EL (cell line): Measurements from ENCODE around the gene CEP131.

Experiments
- DNase-seq: peaks from one replicate; pipeline ENCODE4 v3.0.0-alpha.2; 2016

CEP131 gene

DNA sequence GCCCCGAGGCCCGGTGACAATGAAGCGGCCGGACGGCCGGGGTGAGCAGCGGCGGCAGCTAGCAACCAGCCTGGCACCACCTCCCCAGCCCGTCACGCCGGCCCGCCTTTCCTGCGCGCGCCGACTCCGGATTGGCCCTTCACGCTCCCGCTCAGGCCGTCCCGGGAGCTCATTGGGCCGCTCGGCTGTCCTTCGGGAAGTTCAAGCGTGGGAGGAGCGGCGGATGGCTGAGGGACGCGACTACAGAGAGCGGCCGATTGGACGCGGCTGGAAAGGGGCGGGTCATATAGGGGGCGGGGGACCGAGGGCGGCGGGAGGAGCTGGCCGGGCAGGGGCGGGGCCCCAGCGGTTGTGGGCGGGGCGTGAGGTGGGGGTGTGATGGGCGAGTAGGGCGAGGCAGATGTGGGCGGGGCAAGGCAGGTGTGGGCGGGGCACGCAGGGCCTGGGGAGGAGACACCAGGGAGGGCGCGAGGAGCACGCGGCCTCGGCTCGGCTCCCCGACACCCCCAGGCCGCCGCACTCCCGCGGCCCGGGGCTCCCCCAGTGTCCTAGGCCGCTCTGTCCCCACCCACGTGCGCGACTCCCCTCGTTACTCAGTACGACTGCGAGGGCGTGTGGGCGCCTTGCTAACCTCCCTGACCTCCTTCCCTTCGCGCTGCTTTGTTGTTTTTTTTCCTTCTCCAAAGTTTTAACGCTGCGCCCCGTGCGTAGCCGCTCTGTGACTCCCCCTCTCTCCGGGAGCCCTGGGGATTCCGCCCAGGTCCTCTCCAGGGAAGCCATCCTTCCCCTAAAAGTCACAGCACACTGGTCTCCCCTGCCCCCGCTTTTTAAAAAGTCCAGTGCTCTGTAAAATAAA is at the start of gene CEP131:
Gene CEP131 (minus strand): TSS at position 60 of the 856 bp plus-strand sequence. CDS start 2,909 bp downstream, outside the sequence.
- peak; percentile 99 for DNase-seq

DNA sequence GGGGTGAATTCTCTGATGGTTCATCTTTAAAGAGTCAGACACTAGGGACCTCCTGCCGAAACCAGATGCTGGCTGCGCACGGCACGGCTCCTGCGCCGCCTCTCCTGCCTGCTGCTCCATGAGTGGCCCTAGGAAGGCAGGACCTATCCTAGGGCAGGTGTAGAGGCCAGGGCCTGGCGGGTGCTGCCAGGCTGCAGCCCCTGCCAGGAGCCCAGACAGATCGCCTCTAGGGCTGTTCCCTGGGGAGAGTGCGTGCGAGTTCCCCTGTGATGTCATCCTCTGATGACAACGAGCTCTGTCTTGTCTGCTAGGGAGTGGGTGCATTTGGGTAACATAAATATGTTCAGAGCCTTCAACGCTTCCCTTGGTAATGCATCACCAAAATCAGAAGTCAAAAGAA is 48.5 kb upstream of the CEP131 start:
- DNase-seq = no peak

DNA sequence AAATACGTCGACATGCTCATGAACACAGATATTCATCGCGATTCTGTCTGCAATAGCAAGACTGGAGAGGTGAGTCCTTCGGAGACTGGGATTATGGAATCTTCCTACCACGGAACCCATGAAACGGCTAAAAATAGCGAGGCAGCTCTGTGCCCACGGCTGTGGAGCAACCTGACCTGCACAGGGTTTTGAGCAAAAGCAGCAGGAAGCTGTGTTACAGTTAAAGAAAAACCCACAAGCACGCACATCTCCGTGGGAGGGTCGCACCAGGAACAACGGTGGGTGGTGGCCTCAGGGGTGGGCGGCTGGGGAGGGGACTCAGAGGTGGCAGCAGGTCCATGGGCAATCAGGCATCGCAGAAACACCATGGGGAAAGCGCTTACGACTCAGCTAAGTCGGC is 47.5 kb upstream of the CEP131 start:
- no peak for DNase-seq

DNA sequence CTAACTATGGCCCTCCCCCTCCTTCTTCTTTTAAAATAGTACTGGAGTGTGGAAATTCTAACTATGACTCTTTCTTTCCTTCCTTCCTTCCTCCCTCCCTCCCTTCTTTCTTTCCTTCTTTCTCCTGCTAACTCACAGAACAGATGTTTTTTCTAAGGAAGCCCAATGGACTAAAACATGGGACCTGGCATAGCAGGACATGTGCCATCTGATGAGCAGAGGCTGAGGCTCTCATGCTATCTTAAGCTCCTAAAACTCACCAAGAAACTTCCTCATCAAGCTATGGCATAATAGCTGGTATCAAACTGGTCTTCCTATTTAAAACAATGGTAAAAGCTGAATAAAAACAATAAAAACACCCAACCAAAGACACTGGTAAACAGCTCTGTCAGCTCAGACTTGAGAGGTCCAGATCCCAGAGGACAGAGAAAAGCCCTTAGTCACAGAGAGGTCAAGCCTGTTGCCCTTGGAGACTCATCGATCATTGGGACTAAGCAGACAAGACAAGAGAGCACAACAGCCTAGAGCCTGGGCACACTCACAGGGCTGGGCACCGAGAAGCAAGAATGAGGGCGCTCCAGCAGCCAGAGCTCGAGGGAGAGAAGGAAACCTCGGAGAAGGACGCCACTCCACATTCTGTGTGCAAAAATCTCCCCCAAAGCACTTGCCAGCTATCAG is 44.8 kb upstream of the CEP131 start:
- DNase-seq = no peak

DNA sequence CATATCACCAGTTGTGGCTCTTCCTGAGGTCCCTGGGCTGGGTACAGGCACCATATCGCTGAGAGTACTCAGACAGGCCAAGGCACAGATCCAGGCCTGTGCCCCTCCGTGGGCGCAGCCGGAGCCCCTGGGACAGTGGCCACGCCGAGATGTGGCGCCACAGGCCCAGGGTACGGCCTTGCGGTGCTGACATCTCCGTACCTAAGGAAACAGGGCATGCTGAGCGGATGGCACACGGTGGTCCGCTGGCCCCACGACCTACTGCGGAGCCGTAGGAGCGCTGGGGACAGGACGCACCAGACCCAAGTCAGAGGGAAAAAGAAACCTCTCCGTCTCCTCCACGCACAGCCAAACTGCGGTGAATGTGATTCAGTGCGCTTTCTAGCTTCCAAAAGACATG is 42.8 kb upstream of the CEP131 start:
- DNase-seq = no peak

DNA sequence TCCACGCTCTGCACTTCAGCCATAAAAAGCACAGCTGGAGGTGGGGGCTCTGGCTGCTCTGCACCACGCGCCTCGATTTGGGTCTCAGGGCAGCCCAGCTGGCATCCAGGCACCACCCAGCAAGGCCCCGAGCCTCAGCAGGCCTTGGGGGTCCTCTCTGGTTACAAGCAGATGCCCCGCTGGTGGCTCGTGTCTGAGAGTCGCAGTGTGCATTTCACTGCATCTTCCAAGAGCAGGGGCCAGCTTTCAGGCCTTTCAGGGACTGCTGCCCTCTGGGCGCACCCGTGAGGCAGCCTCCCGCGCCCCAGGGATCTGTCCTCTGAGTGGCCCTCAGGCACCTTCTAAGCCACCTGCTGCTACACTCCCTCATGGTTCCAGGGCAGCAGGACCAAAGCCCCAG is 41.9 kb upstream of the CEP131 start:
- no peak for DNase-seq

DNA sequence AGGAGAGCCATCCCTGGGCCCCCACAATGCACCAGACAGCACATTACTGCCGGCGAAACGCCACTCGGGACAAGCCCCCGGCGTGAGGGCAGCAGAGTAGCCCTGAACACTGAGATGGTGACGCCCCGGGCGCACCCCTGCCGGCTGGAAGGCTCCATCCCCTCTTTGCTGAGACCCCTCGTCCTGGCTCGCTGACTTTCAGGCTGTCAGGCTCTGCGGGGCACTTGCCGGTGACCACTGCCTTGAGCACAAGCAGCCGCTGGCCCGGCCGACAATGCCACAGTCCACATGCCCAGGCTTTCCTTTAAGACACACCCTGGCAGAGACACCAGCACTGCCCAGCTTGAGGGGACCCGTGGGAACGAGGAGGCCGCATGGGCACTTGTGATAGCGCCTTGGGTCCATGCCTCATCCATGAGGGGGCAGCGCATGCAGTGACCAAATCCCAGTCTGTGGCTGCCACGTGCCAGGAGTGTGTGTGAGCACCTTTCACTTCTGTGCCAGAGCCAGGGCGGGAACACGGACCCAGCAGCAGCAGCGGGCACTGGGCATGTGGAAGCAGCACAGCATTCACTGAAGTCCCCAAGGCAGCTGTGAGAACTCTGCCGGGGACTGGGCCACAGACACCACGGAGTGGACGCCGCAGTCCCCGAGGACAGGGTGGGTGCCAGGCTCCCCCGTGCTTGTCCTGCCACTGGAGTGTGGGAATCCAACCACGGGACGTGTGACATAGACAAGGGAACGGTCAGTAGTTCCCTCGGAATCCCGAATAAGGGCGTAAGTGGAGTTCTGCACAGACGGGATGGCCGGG is 40.8 kb upstream of the CEP131 start:
- no peak for DNase-seq

DNA sequence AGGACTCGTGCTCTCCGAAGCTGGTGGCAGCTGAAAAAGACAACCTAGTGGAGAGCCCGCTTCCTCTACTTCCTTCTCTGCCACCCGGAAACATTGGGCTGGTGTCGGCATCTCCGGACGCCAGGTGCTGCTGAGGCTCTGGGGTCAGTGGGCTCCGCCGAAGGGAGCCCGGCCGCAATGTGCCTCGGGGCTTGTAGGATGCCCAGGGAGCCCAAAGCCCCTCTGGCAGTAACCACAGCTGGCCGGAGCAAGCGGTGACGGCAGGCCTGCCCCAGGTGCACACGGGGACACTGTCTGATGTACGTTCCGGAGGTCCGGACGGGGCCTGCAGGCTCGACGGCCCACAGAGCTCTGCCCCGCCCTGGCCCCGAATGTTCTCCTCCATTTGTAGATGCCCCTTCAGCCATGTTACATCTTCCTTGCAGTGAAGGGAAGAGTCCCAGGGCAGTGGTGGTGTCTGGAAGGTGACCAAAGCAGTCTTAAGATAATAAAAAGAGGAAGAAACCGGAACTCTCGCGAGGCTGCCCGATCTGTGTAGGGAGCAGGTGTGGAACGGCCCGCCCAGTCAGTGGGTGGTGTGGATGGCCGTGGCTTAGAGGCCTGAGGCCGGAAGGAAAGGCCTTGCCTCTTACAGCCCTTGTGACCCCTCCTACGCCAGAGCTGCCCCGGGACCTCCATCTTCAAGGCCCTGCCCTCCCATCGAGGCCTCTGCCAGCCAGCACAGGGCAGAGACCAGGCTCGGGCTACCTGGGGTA is 39.0 kb upstream of the CEP131 start:
- DNase-seq = no peak

DNA sequence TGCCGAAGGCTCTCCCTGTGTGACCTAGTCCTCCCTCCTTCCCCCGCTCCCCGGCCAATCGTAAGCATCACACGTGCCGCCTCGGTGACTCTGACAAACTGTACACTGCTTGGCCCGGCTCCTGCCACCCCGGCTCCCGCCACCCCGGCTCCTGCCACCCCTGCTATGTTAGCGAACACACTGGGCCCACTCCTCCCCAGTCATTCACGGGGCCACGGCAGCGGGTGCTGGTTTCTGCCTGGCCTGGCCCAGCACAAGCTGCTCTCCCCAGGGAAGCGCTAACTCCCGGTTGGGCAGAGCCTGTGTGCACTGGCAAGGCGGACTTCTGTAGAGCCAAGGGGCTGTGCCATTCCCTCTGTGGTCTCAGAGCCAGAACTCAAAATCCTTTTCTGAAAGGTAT is 38.3 kb upstream of the CEP131 start:
- DNase-seq = no peak

DNA sequence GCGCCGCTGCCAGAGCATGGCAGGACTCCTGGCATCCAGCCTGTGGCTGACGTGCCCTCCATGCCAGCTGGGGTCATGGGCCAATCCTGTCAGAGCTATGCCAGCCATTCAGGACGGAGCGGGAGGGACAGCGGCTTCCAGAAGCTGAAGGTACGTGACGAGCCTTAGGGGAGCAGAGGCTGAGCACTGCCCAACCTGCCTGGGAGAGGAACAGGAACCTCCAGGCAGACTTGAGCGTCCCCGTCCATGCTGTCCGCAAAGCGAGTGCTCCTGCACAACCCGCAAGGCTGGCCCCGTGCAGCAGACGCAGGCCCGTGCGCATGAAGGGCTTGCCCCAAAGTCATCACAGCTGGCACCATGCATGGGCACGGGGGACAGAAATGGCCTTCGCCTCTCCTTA is 37.9 kb upstream of the CEP131 start:
- no peak for DNase-seq

DNA sequence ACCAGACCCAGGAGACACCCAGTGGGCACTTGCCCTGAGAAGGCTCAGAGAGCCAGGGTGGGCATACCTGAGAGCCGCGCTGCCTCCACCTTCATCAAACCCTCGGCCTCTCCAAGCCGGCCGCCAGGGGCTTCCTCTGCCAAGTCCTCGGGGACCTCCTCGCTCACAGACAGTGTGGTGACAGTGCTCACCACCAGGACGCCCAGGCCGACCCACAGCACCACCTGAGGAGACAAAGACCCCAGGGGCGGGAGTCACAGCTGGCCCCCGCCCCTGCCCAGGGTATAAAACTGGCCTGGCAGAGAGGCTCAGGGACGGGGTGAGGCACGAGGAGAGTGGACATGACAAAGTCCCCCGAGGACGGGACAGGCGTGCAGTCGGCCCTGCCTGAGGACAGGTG is 37.4 kb upstream of the CEP131 start:
- DNase-seq = no peak

DNA sequence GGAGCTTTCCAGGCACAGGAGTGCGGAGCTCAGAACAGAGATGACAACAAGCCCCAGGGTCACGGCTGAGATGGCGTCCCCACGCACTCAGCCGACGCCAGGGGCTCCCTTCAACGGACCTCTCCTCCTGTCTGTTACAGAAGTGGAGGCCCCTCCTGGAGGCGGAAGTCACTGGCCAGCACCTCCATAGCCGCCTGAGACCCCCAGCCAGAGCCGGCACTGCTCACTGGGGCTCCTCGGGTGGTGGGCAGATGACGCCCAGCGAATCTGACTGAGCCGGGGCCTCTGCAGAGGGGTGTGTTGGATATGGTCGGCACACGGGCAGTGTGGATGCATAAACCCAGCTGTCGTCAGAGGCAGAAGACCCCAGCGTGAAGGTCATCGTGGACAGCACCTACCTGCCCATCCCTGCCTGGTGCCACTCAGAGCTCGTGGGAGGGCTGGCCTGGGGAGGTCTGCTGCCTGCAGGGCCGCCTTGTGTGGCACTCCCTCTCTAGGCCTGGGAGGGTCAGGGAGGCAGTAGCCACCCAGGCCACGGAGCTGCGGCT is 36.4 kb upstream of the CEP131 start:
- no peak for DNase-seq

DNA sequence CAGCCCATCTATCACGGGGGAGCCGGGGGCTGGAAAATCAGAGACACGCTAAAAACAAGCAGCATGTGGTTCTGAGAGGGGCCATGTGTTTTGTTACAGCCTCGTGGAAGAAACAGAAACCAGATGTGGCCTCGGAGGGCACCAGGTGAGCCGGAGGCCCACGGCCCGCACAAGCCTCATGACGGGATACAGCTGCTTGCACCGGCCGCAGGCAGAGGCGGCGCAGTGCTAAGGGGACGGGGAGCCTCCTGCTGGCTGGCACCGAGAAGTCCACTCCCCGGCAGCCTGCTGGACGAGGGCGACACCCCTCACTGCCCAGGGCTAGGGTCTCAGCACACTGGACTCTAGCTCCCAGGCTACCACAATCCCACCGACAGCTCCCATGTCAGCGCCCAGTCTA is 35.5 kb upstream of the CEP131 start:
- DNase-seq = no peak

DNA sequence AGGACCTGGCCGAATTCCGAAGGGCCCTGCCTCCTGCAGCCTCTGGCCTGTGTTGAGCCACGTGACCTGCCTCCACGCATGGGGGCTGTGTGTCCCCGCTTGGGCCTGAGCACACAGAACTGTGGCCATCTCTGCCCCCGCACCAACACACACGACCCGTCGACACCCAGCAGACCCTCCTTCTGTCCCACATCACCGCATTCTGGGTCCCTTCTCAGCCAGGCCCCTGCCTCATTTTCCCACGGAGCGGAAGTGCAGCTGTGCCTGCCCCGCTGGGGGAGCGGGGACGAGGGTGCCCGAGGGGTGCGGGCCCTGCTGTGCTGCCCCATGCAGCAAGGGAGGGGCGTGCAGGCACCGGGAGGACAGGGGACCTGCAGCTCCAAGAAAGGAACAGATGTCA is 34.8 kb upstream of the CEP131 start:
- DNase-seq = no peak

DNA sequence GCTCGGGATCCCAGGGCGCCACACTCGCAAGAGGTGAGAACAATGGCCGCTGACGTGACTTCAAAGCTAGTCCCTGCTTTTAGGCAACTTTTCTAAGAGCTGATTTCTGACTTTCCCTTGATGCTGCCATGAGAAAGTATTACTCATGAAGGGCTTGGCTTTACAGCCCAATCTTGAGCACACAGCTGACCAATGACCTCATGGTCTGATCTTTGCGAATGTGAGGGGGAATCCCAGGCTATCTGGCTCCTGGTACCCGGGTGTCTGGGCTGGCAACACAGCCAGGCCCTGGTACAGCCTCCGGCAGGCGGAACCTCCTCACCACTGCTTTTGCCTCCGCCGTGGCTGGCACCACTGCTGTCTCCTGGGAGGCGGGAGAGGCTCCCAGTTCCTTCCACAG is 33.9 kb upstream of the CEP131 start:
- peak; percentile 58 for DNase-seq

DNA sequence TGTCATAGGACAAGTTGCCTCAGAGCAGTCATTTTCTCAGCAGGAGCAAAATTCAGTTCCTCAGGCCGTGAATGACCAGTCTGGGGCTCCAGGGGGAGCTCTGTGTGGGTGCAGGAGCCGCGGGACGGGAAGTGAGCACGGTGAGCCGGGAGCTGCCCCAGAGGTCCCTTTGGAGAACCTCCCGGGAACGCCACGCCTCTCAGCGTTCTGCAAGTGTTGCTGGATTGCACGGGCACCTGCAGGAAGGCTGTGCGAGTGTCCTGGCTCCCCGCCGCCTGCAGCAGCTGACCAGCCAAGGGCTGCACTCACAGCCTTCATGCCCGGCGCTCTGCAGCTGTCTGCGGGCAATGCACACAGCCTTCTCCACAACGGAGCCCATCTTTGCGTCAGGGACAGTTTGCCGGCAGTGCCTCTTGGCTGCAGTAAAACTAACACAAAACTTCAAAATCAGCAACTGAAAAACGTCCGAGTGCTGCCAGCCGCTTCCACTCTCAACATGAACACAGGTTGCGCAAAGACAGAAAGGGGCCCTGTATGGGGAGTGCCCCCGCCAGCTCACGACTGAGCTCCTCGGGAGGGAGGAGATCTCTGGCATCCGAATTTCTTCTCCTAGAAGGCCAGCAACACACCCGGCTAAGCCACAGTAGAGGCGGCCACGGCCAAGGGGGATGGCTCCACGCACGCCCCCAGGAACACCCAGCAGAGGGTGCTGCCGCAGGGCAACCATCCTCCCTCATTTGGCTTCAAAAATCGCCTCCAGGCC is 32.4 kb upstream of the CEP131 start:
- peak; percentile 79 for DNase-seq

DNA sequence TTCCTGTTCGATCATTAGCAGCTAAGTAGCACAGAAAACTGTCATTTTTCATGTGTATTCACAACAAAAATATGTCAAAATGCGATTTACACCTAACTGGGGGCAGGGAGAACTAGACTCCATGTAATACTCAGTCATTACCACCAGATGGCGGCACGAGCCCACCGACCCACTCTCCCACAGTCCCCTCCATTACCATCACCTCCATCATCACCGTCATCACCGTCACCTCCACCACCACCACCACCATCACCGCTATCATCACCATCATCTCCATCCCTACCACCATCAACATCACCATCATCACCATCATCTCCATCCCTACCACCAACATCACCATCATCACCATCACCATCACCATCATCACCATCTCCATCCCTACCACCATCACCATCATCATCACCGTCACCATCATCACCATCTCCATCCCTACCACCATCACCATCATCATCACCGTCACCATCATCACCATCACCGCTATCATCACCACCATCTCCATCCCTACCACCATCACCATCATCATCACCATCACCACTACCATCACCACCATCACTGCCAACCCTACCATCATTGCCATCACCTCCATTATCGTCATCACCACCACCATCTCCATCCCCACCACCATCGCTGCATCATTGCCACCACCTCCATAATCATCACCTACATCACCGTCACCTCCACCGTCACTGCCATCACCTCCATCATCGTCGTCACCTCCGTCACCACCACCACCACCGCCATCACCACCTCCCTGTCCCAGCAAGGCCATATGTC is 30.8 kb upstream of the CEP131 start:
- peak; percentile 38 for DNase-seq

DNA sequence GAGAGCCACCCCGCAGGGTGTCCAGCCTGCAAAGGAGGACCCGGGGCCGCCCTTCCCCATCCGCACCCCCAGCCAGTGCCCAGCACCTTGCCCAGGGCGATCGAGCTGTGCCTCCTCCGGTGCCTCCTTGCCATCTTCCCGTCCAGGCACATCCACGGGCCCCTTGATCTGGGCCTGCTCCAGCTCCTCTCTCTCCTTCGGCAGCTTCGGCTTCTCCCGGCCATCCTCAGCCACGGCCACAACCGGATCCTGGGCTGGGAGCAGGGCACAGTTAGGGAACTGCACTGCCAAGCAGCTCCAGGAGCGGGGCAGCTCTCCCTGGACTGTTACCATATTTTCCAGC is 30.2 kb upstream of the CEP131 start:
- DNase-seq = no peak

DNA sequence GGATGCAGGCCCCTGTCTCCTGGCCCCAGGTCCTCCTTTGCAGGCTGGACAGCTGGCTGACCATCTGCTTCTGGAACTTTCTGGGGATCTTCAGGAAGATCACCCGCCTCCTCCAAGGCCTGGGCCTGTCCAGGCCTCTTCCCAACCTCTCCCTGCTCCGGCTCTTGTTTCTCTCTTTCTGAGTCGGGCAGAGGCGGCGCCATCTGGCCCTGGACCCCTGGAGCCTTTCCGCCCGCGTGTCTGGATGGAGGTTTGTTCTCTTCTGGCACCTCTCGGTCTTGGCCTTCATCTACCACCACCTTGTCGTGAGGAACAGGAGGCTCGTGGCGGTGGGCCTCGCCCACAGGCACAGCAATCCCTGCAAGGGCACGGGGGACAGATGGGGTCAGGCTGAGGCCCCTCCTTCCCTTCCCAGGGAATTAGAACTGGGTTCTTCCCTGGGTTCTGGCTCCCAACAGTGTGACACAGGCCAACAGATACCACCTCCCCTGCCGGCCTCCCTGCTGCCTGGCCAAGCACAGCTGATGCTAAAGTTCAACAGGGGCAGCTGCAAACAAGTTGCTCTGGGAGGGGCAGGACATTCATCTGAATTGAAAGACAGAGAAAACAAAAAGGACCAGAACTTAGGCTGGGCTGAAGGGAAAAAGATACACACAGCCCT is 29.7 kb upstream of the CEP131 start:
- no peak for DNase-seq

DNA sequence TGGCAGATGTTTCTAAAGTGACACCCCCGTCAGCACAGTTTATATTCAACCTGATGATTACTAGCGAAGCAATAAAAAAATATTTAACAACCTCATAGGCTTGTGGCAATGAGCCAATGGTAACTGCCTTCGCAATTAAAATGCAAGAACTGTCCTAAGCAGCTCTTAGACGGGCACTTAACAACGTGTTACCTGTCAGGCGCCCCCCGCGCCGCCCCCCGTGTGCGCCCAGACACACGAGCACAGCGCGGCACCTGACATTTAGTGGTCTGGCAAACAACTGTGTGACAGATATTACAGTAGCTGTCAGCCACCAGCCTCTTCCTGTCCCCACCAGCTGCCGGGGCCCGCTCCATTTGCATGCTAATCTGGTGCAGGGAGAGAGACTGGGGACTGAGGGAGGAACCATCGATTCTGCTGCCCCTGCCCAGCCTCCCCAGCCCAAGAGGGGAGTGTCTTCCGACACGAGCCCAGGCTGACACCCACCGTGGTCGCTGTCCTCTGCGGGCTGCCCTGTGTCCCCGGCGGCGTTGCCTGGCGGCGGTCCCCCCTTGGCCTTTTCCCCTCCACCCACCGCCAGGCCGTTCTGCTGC is 29.0 kb upstream of the CEP131 start:
- no peak for DNase-seq
